GM08714 (cell line): ENCODE results near the gene WDR5.

ENCODE experiments used
- H3K4me3 ChIP-seq: fragments of 200-500 bp; sonication (Bioruptor generic); 2 replicates; pipeline ENCODE4 v1.5.1; 2014; ENCODE audit warnings: mild to moderate bottlenecking, low read length, inconsistent platforms
- ZNF274 ChIP-seq: IDR thresholded peaks from 2 replicates; pipeline ENCODE4 v1.6.1; 2012; ENCODE audit warnings: mild to moderate bottlenecking, low read depth, low read length

WDR5 gene

DNA sequence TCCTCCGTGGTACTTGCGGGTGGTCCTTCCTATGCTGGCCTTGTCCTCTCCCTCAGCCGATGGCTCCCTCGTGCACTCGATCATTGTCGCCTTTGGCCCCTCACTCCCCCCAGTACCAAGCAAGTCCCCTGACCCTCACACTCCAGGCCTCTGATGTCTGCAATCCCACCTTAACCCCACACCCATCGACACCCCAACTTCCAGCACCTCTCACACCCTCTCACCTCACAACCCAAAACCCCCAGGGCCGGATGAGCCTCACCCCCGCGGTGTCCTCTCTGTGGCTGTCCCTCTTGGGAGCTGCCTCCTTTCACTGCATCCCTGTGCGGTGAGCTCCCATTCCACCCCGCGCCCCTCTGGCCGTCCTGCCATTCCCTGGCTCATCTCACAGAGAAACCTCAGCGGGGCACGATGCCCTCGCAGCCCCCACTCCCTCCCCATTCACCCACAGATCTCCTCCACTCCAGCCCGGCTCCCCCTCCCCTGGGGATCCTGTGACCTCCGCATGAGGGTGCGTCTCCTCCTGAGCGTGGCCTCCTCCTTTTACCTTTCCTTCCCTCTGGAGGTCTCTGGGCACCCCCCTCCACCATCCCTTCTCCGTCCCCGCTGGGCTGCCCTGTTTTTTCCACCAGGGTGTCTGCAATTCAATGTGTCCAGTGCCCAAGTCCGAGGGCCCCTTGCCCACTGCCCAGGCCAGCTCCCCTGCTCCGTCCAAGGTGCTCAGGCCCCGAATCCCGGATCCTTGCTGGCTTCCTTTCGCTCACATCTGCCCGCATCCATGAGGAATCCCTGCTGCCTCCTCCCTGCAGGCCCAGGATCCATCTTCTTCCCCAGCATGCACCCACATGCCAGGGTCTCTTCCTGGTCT, 44.3 kb downstream of the WDR5 start:
- TF ChIP-seq ZNF274 = no peak
- H3K4me3 ChIP-seq = no peak overlapping the region

DNA sequence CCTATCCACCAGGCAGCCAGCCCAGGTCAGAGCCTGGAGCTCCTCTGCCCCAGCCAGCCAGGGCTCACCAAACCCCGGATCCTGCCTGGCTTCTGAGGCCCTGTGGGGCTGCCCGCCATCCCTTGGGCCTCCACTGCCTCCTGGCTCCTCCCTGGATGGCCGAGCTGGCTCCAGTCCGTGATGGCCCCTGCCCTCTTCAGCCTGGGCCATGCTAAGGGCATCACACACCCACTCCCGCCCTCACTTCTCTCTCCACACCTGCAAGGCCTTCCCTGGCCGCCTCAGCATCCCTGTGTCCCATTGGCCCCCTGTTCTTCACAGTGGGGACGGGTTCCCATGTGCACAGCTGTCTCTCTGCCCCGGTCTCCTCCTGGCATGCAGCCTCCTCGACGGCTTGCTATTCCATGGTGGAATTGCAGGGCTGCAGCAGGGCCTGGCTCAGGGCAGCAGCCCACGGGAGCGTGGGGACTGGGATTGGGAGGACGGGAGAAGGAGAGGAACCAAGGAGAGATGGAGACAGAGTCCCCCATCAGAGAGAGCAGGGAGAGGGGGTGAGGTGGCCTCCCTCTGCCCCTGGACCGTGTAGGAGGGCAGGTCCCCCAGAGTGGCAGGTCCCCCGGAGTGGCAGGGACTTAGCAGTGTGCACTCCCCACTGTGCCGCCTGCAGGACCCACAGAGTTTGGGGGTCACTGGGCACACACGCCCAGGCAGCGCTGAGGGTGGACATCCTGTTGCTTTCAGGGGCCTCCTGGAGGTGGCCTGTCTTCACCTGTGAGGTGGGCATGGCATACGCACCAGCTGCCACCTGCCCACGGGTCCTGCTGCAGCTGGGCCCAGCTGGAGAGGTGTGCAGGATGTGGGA, 45.1 kb downstream of the WDR5 start:
- H3K4me3 ChIP-seq = no peak overlapping the region
- TF ChIP-seq ZNF274 = no peak

DNA sequence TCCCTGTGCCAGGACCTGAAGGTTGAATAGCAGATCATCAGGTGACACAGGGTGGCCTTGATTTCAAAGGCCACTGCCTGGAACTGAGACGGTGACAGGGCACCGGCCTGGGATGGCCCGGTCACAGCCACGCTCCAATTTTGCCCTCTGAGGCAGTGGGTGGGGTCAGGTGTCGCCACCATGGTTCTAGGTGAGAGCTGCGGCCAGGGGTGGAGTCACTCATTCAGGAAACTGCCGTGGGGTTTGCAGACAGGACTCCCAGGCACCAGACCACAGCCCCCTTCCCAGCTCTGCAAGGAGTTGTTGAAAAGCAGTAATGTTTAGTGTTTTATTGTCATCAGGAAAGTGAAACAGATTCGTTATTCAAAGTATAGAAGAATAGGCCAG, 45.8 kb downstream of the WDR5 start:
- no peak for TF ChIP-seq ZNF274
- H3K4me3 ChIP-seq = no peak overlapping the region

DNA sequence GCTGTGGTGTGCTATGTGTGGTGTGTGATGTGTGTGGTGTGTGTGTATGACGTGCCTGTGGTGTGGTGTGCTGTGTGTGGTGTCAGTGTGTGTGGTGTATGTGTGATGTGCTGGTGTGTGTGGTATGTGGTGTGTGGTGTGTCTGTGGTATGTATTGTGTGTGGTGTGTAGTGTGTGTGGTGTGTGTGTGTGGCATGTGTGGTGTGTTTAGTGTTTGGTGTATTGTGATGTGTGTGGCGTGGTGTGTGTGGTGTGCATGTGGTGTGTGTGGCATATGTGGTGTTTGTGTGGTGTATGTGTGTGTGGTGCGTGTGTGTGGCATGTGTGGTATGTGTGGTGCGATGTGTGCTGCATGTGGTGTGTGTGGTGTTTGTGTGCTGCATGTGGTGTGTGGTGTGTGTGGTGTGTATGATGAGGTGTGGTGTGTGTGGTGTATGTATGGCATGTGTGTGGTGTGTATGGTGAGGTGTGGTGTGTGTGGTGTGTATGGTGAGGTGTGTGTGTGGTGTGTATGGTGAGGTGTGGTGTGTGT, 46.7 kb downstream of the WDR5 start:
- TF ChIP-seq ZNF274 = no peak
- no peak overlapping the region for H3K4me3 ChIP-seq

GRCh38 chr9:134185536-134186011, 49.7 kb downstream of the WDR5 start:
- H3K4me3 ChIP-seq = no peak overlapping the region
- no peak for TF ChIP-seq ZNF274

- no peak for TF ChIP-seq ZNF274
- no peak overlapping the region for H3K4me3 ChIP-seq
These were observed 50.7 kb downstream of the WDR5 start for GRCh38 chr9:134186471-134187109.

GRCh38 chr9:134187110-134187531, 51.2 kb downstream of the WDR5 start:
- H3K4me3 ChIP-seq = no peak overlapping the region
- TF ChIP-seq ZNF274 = no peak

GRCh38 chr9:134187891-134188385, 52.1 kb downstream of the WDR5 start:
- H3K4me3 ChIP-seq = no peak overlapping the region
- TF ChIP-seq ZNF274 = no peak

DNA sequence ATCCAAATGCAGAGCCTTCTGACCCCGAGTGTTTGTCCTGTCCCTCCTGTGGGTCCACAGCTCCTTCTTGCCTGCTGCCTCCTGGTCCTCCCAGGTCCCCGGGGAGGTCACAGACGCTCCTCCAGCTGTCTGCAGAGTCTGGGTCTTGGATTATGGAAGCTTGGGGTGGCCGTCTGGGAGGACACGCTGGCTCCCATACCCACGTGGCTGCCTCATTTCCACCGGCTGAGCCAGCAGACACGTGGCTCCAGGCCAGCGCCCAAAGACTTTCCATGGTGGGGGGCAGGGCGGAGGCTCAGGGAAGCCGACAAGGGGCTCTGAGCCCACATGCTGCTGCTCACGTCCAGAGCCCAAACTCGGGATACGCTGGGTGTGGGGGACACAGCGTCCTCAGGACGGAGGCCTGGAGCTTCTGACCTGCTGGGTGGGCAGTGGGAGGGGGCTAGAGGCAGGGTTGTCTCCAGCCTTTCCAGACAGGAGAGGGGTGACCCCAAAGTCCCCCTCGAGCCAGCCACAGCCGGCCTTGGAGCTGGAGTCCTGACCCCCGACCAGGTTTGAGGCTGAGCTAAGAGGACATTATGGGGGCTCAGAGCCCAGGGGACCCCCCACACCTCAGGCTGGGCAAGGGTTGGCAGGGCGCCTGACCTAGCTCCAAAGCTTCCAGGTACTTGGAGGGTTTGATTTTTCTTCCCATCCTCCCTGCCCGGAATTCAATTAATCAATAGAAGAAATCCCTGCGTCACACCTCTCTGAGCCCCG, 52.7 kb downstream of the WDR5 start:
- no peak for TF ChIP-seq ZNF274
- H3K4me3 ChIP-seq = no peak overlapping the region

DNA sequence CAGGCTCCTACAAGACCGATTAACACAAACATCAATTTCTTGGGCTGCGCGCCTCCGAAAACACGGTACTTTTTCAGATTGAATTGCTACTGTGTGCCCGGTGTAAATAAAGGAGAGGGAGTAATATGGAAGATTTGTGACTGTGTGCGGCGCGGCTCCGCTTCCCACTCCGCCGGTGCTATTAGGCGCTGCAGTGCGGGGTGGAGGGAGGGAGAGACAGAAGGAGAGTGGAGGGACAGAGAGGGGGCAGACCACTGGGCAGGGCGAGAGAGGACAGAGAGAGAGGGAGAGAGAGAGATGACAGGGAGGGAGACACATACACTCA, 53.2 kb downstream of the WDR5 start:
- no peak for TF ChIP-seq ZNF274
- no peak overlapping the region for H3K4me3 ChIP-seq

DNA sequence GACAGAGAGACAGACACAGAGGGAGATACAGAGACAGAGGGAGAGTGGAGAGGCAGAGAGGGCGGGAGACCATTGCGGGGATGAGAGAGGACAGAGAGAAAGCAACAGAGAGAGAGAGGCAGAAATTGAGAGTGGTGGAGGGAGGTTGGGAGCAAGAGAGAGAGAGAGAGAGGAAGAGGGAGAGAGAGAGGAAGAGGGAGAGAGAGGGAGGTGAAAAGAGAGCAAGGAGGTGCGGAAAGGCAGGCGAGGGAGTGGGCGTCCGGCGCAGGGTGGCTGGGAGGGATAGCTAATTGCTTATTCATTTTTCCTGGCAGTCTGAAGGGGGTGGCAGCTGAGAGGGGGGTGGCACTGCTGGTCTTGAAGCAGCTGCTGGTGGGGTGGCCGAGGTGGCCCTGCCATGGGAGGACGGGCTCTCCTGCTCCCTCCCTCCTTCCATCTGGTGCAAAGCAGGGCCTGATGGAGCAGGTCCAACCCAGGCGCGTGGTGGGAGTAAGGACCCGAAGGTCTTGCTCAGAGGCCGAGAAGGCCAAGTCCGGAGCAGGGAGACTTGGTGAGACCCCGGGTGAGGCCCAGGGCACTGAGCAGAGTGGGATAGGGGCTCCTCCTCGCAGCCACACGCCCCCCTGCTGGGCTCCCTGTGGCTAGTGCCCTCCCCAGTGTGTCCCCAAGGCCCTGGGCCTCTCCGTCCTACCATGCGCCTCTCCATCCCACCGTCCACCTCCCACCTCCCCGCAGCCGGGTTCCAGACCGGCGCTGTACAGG, 53.8 kb downstream of the WDR5 start:
- TF ChIP-seq ZNF274 = no peak
- no peak overlapping the region for H3K4me3 ChIP-seq

- H3K4me3 ChIP-seq = no peak overlapping the region
- TF ChIP-seq ZNF274 = no peak
These were observed 54.6 kb downstream of the WDR5 start for GRCh38 chr9:134190232-134191121.
